IPS DF 4.7 (cell line): ENCODE data around the gene ARMC10.
"Not testable (repeated sequence)": the region's sequence is repeated elsewhere in the genome, so short reads cannot be mapped to it uniquely, and the experiment has no call there.

ENCODE experiments used
- DNase-seq: peaks from one replicate; pipeline ENCODE4 v3.0.0-alpha.2; 2013; ENCODE audit warnings: low spot score; ENCODE audit errors: extremely low read depth

ARMC10 gene

DNA sequence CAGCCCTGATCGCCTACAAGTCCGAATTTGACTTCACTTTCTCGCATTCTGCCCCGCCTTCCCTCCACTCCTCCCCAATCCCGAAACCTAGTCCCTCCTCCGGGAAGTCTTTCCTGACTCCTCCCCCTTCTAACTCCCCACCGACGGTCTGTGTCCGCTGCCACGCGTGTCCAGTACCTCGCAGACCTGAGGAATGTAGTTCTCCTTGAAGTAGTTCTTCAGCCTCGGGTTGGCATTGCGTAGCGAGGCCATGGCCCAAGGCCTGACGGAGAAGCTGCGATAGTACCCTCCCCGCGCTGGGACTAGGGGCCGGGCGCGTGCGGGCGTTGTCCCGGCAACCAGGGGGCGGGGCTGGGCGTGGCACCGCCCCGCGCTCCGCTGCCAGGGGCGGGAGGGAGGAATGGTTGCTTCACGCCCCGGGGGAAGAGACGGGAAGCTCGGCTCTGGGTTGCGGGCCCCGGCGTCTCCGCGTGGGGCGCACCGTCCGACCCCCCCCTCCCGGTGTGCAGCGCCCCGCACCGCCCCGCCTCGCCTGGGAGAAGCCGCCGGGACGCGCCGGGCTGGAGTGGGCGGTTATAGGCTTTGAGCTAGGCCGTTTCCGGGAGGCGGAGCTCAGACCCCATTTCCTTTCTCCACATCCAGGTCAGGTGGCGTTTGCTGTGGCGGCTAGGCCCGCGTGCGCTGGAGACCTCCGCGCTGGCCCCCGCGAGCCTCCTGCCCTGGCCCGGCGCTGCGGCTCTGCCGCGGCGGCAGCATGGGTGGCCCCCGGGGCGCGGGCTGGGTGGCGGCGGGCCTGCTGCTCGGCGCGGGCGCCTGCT lies at the start of gene ARMC10, which contains the start of gene FBXL13:
Gene ARMC10, plus strand, starts transcription at position 622 of the 818 bp plus-strand sequence. Its CDS starts 133 bp downstream, at position 755.
Gene FBXL13, minus strand, starts transcription at position 278 of the 818 bp plus-strand sequence.
- DNase-seq: no peak

DNA sequence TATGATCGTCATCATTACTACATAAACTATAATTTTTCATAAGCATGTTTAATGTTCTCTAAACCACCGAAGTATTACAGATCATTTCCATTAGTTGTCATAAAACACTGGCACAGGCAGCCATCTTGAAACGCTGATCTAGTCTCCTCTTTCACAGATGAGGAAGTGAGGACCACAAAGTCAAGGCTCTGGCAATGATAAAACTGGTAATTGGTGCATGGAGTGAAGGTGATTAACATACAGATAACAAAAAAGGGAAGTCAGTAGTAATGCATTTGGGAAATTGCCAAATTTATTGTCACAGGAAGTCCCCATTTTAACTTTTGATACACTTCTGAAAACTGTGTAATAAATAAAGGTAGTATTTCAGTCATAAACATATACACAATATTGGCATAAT lies 49.6 kb upstream of the ARMC10 start:
- no peak for DNase-seq

DNA sequence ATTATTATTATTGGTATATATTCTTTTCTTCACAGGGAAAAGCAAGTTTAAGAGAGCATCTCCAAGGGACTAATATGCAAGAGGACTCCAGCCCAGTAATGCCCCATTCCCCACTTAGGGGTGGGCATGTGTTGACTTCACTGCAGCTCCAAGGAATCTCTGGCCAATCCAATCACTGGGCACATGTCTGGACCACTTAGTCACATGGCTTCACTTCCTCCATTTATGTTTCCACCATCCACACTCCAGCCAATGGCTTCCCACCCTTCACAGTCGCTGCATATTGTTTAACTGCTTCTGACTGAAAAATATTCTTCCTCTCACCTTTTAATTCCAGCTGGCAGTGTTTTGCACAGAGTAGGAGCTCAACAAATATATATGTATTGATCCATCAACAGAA lies 43.9 kb upstream of the ARMC10 start:
- DNase-seq: no peak

DNA sequence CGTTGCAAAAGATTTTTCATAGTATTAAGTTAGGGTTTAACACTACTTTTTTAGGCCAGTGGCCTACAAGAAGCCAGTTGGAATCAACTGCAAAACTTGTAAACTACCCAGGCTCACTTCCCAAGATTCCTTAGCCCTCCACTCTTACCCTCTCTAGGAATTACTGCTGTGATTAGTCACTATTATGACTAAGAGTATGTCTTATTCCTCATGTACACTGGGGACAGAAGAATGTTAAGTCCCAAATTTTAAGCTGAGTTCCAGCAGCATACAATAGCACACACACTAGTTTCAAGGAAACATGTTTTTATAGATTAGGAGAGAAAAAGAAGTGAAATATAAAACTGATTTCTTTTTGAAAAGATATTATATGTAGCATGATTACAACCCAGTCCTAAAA lies 43.2 kb upstream of the ARMC10 start:
- DNase-seq: no peak

- DNase-seq: not testable (repeated sequence)
Measured at GRCh38 chr7:103034318-103034717, 40.6 kb upstream of the ARMC10 start.

DNA sequence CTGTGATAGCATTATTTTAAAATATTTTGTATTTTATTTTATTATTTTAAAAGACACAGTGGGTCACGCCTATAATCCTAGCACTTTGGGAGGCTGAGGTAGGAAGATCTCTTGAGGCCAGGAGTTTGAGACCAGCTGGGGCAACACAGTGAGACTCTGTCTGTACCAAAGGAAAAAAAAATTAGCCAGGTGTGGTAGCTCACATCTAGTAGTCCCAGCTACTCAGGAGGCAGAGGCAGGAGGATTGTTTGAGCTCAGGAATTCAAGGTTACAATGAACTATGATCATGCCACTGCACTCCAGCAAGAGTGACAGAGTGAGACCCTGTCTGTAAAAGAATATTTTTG lies 37.5 kb upstream of the ARMC10 start:
- no peak for DNase-seq

DNA sequence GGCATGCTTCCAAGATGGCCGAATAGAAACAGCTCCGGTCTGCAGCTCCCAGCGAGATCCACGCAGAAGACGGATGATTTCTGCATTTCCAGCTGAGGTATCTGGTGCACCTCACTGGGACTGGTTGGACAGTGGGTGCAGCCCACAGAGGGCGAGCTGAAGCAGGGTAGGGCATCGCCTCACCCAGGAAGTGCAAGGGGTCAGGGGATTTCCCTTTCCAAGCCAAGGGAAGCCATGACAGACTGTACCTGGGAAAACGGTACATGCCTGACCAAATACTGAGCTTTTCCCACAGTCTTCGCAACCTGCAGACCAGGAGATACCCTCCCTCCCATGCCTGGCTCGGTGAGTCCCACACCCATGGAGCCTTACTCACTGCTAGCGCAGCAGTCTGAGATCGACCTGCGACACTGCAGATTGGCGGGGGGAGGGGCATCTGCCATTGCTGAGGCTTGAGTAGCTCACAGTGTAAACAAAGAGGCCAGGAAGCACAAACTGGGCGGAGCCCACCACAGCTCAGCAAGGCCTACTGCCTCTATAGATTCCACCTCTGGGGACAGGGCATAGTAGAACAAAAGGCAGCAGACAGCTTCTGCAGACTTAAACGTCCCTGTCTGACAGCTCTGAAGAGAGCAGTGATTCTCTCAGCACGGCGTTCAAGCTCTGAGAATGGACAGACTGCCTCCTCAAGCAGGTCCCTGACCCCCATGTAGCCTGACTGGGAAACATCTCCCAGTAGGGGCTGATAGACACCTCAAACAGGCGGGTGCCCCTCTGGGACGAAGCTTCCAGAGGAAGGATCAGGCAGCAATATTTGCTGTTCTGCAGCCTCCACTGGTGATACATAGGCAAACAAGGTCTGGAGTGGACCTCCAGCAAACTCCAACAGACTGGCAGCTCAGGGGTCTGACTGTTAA lies 36.9 kb upstream of the ARMC10 start:
- not testable (repeated sequence) for DNase-seq

- DNase-seq: not testable (repeated sequence)
Measured at GRCh38 chr7:103041815-103042214, 33.1 kb upstream of the ARMC10 start.

GRCh38 chr7:103048833-103049232 lies 26.1 kb upstream of the ARMC10 start:
- no peak for DNase-seq

- DNase-seq: no peak
Measured at GRCh38 chr7:103051519-103051918, 23.4 kb upstream of the ARMC10 start.

GRCh38 chr7:103056006-103056405 lies 18.9 kb upstream of the ARMC10 start:
- DNase-seq: not testable (repeated sequence)

DNA sequence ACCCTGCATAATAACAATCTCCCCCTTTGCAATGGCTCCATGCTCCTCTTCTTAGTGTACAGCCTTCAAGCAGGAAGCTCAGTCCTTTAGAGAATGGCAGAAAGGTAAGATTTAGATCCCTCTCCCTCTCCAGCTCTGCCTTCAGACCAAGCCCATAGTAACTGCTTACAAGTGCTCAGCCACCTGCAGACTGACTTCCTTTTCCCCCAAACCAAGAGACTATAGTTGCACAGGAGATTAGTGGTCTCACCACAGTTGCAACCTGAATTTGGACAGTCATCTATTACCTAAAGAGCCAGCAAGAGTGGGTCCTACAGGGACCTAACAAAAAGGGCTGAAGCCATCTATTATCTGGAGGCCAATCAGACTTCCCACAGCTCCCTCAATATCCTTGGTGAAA lies 16.8 kb upstream of the ARMC10 start:
- DNase-seq: no peak

DNA sequence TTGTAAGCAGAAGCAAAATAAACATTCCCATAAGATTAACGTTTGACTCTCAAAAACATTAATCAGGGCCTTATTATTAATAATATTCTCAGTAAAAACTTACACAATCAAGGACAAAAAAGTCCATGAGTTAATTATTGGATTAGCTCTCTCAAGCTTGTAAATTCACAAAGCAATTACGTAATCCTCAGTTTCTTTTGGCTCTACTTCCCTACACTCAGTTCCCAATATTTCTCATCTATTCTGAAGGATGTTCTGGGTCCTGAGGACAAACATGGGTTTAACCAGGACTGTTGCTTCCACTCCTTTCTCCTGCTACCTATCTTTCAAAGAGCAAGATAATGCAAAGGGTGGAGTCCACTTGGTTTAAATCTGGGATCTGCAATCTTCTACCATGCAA lies 15.5 kb upstream of the ARMC10 start:
- DNase-seq: no peak

DNA sequence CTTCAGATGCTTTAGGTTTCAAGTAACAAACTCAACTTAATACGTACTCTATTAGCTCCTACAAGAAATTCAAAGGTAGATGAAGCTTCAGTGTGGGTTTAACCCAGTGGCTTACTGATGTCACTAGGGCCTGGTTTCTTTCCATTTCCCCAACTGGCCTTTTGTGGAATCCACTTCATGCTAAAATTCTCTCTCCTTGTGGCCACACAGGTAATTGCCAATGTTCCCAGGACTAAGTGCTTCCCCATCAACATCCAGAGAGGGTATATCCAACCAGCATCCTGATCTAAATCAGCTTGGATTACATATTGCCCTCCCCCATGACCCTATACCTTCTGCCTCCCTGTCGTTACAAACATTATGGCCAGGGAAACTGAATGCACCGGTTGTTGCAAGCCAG lies 11.0 kb upstream of the ARMC10 start:
- DNase-seq: no peak

- no peak for DNase-seq
Measured at GRCh38 chr7:103065667-103066066, 9.3 kb upstream of the ARMC10 start.

- no peak for DNase-seq
Measured at GRCh38 chr7:103068414-103069403, 6.2 kb upstream of the ARMC10 start.

DNA sequence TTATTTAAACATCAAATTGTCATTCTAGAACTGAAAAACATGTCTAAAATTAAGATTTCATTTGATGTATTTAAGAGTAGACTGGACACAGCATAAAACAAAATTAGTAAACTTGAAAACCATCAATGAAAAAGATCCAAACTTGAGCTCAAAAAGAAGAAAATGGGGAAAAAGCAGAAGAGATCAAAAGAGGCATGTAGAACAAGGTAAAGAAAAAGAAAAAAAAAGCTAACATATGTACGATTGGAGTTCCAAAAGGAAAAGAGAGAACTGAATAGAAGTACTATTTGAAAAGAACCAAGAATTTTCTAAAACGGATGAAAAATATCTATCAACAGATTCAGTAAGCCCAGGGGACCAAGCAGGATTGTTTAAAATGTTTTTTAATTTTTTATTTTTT lies 3.9 kb upstream of the ARMC10 start:
- no peak for DNase-seq

- DNase-seq: no peak
Measured at GRCh38 chr7:103073989-103074518, 886 bp upstream of the ARMC10 start.

GRCh38 chr7:103075337-103075918 lies 488 bp downstream of the ARMC10 start:
- DNase-seq: no peak

DNA sequence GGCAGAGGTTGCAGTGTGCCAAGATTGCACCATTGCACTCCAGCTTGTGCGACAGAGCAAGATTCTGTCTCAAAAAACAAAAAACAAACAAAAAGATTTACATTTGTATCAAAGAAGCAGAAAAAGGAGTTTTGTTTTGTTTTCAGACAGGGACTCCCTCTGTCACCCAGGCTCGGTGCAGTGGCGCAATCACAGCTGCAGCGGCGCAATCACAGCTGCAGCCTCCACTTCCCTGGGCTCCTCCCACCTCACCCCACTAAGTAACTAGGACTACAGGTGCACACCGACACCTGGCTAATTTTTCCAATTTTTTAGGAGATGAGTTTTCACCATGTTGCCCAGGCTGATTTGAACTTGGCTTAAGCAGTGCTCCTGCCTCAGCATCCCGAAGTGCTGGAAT lies 1.8 kb downstream of the ARMC10 start:
- DNase-seq: no peak
